Sciatic nerve (tissue), 2 donors: ENCODE measurements around the gene EGFR. TPM values are rescaled to one million over a fixed set of nuclear protein-coding genes. Genes with fewer than 3 reads are reported as not detected.
"Not testable (repeated sequence)": the region's sequence is repeated elsewhere in the genome, so short reads cannot be mapped to it uniquely, and the experiment has no call there.

Experiments
- ATAC-seq: fragments of 200-7000 bp; cut with Tn5 transposase; one replicate; pipeline ENCODE4 v1.9.1; 2020; ENCODE audit warnings: mild to moderate bottlenecking, moderate library complexity
- DNase-seq: peaks from one replicate; pipeline ENCODE4 v3.0.0-alpha.2; 2020; ENCODE audit warnings: low spot score
- intact Hi-C: fragments of 100-400 bp; cut with DNase I; formaldehyde crosslinking; loops from one replicate; pipeline ENCODE4 v1.14.2; 2022
- total RNA-seq: library from RNA; stranded (reverse); fragmentation: NEBNext Ultra II Directional; extraction: Animal tissue kit (Norgen Biotek cat#: 25700); gene quantifications from one replicate; pipeline ENCODE4 v1.2.1, GENCODE V29; 2021
- donor health status: DM: no; HTN: no; CAD: no.
- donor health status: DM: no; HTN: no; CAD: no.

EGFR gene
- total RNA-seq, 1 donor from 2014 or later, result 125 TPM

DNA sequence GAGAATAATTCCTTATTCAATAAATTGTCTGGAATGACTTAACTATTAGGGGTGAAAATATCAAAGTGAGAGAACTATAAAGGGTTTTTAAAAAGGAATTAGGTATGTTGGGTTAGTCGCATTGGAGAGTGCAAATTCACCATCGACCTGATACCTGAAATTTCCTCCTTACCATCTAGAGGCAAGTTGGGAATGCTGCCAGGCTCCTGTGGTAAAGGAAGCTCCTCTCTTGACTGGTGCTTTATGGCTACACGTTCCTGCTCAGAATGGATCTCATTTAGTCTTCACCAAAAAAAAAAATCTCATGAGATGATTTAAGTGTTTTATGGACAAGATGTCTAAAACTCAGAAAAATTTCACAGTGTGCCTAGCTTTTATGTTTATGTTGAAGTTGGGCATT, 129.8 kb downstream of the EGFR start:
- intact Hi-C loops, result no loop called here
- no peak for DNase-seq
- ATAC-seq, result no peak

DNA sequence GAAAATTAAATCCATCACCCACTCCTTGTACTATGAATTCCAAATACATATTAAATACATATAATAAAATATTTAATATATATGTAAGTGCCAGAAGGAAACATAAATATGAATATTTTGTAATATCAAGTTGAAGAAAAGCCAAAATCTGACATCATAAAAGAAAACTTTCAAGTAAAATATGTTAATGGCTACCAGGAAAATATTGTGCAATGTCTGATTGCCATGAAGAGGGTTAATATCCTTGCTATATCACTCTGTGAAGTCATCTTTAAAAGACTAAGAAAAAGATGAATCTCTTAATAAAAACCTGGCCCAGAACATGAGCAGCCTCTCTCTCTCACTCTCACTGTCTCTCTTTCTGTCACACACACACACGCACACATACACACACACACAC, 130.2 kb downstream of the EGFR start:
- DNase-seq (no peak), ATAC-seq (no peak)
- intact Hi-C loops, result no loop called here

DNA sequence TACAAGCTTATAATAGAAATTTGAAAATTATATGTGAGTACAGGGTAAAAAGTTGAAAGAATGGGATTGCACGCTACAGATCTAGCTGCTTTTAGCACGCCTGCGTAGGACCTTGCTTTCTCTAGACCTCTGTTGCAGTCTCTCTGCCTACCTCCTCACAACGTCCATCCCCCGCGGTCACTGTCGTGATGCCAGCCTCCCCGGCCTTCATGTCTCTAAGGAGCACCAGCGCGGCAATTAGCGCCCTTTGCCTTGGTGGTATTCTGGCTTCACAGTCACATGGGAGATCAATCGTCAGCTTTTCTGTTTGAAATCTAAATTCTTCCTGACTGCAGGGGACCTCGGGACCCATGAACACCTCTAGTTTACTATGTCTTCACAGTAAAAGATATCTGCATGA, 131.3 kb downstream of the EGFR start:
- intact Hi-C loops, result no loop called here
- ATAC-seq, result no peak
- no peak for DNase-seq

DNA sequence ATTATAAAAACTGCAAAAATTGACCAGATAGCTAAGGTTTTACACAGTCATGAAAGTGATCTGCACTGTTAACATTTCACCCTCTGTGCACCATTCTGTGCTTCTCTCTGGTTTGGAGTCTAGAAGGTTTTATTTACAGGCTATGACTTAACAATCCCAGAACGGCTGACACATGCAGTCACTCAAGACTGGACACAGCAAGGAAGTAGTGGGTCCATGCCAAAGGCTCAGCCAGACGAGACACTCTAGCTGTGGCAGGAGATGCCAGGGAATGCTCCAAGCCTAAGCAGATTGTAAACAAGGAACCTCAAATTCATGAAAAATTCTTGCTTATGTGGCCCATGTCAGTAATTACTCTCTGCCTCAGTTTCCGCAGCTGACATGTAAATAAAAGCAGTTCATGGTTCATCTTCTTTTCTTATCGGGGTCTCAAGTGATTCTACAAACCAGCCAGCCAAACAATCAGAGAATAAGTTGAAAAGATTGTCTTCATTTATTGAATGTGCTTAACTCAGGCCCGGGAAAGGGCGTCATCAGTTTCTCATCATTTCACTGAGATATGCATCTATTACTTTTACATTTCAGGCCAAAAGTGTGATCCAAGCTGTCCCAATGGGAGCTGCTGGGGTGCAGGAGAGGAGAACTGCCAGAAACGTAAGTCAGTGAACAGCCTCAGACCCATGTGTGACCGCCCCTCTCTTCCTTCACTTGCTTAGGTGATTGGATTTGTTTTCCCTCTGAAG, 132.1 kb downstream of the EGFR start:
- DNase-seq (no peak), ATAC-seq (peak; percentile 16)
- intact Hi-C loops, result no loop called here

DNA sequence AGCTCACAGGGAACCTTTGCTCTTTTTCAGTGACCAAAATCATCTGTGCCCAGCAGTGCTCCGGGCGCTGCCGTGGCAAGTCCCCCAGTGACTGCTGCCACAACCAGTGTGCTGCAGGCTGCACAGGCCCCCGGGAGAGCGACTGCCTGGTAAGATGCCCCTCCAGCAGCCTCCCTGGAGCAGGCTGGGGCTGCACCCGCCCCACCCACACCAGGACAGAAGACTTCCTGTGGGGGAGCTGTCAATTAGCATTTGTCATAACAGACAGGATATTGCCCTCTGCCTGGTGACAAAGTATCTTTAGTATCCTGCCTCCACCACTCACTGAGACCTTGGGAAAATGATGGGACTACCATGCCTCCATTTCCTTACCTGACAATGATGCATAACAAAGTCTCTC, 133.7 kb downstream of the EGFR start:
- DNase-seq (no peak), ATAC-seq (no peak)
- intact Hi-C loops, result no loop called here

GRCh38 chr7:55154096-55154495, 135.3 kb downstream of the EGFR start:
- no peak for ATAC-seq
- no peak for DNase-seq
- intact Hi-C loops, result no loop called here

GRCh38 chr7:55155351-55156117, 136.7 kb downstream of the EGFR start:
- ATAC-seq, result no peak
- intact Hi-C loops, result loop anchor here (5.0 kb wide), 1 partner anchor 1388 kb away; no protein-coding TSS in a partner anchor
- no peak for DNase-seq

- intact Hi-C loops, result loop anchor here (5.0 kb wide), 1 partner anchor 1390 kb away; no protein-coding TSS in a partner anchor
- ATAC-seq, result peak; percentile 57
- no peak for DNase-seq
These were observed 138.3 kb downstream of the EGFR start for GRCh38 chr7:55156919-55157763.

DNA sequence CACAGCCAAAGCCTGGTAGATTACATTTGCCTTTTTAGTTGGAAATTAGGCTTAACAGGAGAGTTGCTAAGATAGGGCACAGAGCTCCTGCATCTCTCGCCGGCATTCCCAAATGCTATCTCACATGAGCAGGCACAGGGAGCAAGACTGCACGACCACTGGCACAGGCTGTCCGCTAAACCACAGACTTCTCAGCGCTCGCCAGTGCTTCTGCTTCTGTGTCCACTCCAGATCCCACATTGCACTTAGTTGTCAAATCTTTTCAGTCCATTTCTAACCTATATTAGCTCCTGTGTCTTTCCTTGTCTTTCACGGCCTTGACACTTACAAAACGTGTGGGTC, 138.9 kb downstream of the EGFR start:
- DNase-seq (no peak), ATAC-seq (peak; percentile 14)
- intact Hi-C loops, result loop anchor here (5.0 kb wide), 1 partner anchor 1390 kb away; no protein-coding TSS in a partner anchor

GRCh38 chr7:55158541-55159382, 139.9 kb downstream of the EGFR start:
- ATAC-seq (no peak), DNase-seq (no peak)
- intact Hi-C loops, result loop anchor here (5.0 kb wide), 1 partner anchor 1391 kb away; no protein-coding TSS in a partner anchor

DNA sequence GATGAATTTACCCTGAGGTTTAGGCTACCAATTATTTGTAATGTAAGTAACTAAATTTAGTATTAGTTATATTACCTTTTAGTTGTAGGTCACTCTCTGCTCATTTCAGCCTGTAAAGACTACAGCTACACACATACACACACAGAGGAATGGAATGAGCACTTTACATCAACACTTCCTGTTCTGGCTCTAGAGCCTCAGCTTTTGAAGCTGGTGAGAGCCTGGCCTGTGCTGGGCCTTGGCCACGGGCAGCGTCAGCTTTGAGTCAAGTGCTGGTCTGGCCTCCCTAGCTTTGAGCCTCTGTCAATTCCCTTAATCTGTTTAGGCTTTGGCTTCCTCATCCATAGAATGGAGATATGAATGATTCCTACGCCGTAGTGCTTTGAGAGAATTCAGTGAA, 141.7 kb downstream of the EGFR start:
- DNase-seq, result no peak
- intact Hi-C loops, result no loop called here
- ATAC-seq, result no peak

DNA sequence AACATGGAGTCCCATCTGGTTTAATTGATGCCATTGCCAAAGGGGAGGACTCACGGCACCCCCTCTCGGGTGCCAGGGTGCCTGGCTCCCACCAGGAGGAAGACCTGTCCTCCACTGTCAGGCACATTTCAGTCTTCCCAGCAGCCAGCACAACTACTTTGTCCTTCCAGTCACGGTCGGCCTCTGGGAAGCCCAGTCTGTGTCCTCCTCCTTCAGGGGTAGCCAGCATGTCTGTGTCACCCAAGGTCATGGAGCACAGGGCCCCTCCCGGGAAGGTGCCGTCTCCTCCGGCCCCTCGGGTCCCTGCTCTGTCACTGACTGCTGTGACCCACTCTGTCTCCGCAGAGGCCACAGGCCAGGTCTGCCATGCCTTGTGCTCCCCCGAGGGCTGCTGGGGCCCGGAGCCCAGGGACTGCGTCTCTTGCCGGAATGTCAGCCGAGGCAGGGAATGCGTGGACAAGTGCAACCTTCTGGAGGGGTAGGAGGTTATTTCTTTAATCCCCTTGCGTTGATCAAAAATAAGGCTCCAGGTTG, 142.4 kb downstream of the EGFR start:
- ATAC-seq (no peak), DNase-seq (no peak)
- intact Hi-C loops, result no loop called here

DNA sequence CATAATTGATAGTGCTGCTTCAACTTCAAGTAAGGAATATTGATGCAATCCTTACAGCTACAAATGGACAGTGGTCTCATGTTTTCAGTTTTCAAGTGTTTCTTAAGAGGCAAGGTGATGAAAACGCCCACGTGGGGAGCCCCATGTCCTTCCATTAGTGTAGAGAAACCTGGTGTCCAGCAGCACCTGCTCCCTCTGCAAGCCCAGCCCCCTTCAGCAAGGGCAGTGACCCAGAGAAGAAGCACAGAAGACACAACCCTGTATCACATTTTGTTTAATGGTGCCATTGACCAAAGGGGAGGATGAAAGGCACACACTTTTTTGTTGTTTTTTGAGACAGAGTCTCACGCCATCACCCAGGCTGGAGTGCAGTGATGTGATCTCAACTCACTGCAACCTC, 143.7 kb downstream of the EGFR start:
- no peak for ATAC-seq
- intact Hi-C loops, result no loop called here
- no peak for DNase-seq

DNA sequence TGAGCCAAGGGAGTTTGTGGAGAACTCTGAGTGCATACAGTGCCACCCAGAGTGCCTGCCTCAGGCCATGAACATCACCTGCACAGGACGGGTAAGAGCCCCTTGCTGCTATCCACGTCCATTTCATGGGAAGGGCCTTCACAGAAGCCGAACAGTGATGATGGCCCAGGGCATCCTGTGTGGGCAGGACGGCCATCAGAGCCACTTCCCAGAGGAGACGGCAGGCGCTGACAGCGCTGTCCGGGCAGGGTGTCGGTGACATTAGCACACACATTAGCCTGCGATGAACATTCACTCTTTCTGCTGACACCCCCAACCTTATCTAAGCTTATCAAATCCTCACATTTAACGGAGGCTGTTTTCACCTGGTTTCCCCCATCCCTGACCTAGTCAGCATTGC, 144.9 kb downstream of the EGFR start:
- DNase-seq (no peak), ATAC-seq (no peak)
- intact Hi-C loops, result no loop called here

- intact Hi-C loops, result no loop called here
- DNase-seq, result no peak
- ATAC-seq, result no peak
These were observed 145.7 kb downstream of the EGFR start for GRCh38 chr7:55164527-55164926.

GRCh38 chr7:55165176-55165861, 146.5 kb downstream of the EGFR start:
- DNase-seq (peak; percentile 46), ATAC-seq (no peak)
- intact Hi-C loops, result no loop called here

DNA sequence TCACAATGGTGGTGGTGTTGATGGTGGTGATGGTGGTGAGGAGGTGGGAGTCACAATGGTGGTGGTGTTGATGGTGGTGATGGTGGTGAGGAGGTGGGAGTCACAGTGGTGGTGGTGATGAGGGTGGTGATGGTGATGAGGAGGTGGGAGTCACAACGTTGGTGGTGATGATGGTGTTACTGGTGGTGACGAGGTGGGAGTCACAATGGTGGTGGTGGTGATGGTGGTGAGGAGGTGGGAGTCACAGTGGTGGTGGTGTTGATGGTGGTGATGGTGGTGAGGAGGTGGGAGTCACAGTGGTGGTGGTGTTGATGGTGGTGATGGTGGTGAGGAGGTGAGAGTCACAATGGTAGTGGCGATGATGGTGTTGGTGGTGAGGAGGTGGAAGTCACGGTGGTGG, 148.5 kb downstream of the EGFR start:
- intact Hi-C loops, ATAC-seq: not testable (repeated sequence)
- peak; percentile 34 for DNase-seq
